GM19463 (cell line): ENCODE data around the gene PERM1.
"Not testable (repeated sequence)": the region's sequence is repeated elsewhere in the genome, so short reads cannot be mapped to it uniquely, and the experiment has no call there.

ENCODE experiments used
- ATAC-seq: cut with Tn5 transposase; IDR thresholded peaks from one replicate; pipeline ENCODE4 v1.9.1; 2021; ENCODE audit warnings: mild to moderate bottlenecking, moderate library complexity; ENCODE audit not compliant: unreplicated experiment

PERM1 gene

GRCh38 chr1:998995-999724 is 17.3 kb upstream of the PERM1 start:
- ATAC-seq: no peak

DNA sequence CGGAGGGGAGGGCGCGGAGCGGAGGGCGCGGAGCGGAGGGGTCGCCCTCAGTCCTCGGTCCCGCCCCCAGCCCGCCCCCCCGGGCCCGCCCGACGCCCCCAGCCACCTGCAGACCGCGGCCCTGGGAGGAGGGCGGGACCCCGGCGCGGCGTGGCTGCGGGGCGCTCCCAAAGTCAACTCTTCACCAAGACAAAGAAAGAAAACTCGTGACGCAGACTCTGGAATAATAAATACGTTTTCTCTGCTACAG is 16.8 kb upstream of the PERM1 start:
- ATAC-seq: no peak

GRCh38 chr1:997993-998744 is 16.3 kb upstream of the PERM1 start:
- no peak for ATAC-seq

GRCh38 chr1:997713-997992 is 15.8 kb upstream of the PERM1 start:
- ATAC-seq: no peak

DNA sequence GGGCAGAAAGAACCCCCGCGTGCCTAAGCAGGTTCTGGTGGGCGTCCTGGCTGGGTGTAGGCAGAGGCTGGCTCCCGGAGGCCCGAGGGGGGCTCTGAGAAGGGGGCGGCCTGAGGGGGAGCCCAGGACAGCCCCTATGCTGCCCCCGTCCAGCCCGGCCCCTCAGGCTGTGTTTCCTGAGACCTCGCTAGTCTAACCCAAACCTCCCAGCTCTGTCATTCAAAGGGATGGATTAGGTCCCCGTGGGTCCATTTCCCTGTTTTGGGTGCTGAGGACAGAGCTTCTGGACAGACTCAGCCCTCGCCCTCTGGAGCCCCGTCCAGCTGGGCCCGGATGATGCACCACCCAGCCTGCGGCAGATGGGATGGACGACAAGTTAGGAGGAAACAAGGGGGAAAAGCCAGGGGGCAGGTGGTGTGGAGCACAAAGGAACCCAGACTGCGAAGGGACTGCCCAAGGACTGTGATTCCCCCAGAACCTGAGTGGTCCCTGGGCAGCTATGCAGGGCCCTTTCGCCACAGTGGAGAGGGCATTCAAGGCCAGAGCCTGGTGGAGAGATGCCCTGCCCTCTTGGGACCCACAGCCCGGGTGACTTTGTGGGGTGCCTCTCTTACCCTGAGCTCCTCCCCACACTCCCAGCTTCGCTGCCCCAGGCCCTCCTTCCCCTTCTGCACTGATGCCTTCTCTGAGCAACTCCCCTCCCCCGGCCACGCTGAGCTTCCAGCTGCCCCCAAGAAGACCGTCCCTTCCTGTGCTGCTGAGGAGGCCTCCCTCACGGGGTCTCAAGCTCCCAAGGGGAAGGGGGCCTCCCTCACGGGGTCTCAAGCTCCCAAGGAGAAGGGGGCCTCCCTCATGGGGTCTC is 15.2 kb upstream of the PERM1 start:
- ATAC-seq: no peak

DNA sequence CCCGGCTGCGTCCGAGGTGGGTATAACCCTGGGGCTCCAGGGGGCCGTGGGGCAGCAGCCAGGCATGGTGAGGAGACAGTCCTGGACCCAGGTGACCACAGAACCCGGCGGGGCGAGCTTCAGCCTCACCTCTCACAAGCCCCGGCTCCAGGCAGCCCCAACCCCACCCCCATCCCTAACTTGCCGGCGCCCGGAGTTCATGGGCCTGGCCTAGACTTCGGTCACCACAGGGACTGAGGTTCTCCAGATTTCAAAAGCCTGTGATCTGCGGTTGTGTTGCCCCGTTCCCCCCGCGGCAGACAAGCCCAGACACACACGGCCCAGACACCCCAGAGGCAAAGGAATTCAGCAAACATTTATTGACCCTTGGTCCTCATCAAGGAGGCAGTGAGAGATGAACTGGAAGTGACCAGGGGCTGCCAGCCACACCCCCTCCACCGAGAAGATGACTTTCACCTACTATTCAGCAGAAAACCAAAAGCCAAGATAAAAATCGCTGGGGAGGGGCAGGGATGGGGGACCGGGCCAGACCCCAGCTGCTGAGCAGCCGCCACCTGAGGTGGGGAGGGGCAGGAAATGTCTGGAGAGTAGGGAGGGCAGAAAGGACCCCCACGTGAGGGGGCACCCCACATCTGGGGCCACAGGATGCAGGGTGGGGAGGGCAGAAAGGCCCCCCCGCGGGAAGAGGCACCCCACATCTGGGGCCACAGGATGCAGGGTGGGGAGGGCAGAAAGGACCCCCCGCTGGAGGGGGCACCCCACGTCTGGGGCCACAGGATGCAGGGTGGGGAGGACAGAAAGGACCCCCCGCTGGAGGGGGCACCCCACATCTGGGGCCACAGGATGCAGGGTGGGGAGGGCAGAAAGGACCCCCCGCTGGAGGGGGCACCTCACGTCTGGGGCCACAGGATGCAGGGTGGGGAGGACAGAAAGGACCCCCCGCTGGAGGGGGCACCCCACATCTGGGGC is 14.1 kb upstream of the PERM1 start:
- no peak for ATAC-seq

DNA sequence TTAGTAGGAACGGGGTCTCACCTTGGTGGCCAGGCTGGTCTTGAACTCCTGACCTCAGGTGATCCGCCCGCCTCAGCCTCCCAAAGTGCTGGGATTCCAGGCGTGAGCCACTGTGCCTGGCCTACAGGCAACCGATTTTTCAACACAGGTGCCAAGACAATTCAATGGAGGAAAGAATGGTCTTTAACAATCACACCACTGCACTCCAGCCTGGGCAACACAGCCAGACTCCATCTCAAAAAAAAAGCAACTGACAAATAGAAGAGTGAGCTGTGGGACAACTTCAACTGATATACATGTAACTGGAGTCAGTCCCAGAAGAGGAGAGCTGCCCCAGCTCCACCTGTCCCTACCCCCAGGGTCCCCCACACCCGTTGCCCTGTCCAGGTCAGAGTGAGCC is 12.7 kb upstream of the PERM1 start:
- not testable (repeated sequence) for ATAC-seq

DNA sequence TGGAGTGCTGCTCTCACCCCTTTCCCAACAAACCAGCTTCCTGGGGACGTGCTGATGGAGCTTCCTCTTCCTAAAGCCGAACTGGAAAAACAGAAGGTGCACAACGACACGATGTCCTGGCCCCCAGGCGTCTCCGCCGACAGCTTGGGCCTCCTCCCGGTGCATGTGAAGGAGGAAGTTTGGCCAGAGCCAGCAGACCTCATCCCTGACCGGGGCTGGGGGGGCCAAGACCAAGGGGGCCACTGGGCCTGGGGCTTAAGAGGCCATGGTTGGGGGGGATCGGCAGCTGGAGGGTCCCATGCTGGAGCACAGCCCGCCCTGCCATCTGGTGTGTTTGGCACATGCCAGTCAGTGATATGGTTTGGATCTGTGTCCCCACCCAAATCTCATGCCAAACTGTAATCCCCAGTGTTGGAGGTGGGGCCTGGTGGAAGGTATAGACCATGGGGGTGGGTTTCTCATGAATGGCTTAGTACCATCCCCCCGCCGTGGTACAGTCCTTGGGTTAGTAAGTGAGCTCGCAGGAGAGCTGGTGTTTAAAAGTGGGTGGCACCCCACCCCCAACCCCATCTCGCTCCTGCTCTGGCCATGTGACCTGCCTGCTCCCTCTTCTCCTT is 11.6 kb upstream of the PERM1 start:
- no peak for ATAC-seq

DNA sequence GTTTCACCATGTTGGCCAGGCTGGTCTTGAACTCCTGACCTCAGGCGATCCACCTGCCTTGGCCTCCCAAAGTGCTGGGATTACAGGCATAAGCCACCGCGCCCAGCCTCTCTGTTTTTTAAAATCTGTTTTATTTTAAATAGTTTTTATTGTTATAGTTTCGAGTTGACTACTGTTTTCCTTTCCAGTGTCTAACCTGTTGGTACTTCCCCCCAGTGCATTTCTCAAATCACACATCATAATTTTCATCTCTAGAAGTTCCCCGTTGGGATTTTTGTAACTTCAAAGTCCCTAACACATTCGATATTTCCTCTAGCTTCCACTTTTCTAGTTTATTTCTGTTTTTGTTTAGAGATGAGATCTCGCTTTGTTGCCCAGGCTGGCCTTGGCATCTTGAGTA is 10.5 kb upstream of the PERM1 start:
- ATAC-seq: no peak

DNA sequence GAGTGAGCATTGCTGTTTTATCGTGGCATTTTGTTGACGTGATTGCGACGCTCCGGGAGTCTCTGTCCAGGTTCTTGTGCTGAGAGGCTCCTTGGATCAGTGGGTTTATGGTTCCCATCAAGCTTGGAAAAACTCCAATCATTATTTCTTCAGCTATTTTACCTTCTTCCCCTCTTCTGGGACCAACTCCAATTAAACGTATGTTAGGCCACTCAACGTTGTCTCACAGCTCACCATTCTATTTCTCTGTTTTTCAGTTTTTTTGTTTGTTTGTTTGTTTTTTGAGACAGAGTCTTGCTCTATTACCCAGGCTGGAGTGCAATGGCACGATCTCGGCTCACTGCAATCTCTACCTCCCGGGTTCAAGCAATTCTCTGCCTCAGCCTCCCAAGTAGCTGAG is 10.0 kb upstream of the PERM1 start:
- no peak for ATAC-seq

DNA sequence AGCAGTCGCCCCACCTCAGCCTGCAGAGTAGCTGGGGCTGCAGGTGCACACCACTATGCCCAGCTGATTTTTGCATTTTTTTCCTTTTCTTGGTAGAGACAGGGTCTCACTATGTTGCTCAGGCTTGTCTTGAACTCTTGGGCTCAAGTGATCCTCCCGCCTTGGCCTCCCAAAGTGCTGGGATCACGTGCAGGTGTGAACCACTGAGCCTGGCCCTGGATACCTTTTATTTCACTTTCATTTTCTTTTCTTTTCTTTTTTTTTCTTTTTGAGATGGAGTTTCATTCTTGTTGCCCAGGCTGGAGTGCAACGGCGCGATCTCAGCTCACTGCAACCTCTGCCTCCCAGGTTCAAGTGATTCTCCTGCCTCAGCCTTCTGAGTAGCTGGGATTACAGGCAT is 9.4 kb upstream of the PERM1 start:
- not testable (repeated sequence) for ATAC-seq

DNA sequence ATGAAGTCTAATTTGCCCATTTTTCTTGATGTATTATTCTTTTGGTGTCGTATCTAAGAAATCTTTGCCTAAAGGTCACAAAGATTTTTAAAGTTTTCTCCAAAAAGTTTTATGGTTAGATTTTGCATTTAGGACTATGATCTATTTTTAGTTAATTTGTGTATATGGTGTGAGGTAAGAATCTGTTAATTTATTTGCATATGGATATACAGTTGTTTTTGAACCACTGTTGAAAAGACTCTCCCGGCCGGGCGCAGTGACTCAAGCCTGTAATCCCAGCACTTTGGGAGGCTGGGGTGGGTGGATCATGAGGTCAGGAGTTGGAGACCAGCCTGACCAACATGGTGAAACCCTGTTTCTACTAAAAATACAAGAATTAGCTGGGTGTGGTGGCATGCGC is 6.2 kb upstream of the PERM1 start:
- not testable (repeated sequence) for ATAC-seq

DNA sequence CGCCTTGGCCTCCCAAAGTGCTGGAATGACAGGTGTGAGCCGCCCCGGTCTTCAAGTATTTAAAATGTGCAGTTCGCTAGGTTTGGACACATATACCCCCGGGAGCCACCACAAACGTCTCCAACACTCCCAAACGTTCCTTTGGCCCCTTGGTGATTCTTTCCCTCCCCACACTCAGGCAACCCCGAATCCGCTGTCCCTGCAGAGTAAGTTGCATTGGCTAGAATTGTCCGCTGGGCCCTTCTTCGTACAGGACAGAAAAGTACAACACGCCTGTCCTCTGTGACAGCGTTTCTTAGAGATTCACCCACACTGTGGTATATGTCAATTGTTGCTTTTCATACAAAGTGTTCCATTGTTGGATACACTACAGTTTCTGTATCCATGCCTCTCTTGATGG is 3.2 kb upstream of the PERM1 start:
- ATAC-seq: no peak

DNA sequence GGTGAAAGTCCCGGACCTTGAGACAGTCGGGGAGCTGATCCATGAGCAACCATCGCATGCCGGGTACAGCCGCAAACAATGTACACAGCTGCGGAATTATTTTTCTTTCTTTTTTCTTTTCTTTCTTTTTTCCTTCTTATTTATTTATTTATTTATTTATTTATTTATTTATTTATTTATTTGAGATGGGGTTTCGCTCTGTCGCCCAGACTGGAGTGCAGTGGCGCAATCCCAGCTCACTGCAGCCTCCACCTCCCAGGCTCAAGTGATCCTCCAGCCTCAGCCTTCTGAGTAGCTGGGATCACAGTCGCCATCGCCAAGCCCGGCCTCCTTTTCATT is 2.6 kb upstream of the PERM1 start:
- ATAC-seq: no peak

DNA sequence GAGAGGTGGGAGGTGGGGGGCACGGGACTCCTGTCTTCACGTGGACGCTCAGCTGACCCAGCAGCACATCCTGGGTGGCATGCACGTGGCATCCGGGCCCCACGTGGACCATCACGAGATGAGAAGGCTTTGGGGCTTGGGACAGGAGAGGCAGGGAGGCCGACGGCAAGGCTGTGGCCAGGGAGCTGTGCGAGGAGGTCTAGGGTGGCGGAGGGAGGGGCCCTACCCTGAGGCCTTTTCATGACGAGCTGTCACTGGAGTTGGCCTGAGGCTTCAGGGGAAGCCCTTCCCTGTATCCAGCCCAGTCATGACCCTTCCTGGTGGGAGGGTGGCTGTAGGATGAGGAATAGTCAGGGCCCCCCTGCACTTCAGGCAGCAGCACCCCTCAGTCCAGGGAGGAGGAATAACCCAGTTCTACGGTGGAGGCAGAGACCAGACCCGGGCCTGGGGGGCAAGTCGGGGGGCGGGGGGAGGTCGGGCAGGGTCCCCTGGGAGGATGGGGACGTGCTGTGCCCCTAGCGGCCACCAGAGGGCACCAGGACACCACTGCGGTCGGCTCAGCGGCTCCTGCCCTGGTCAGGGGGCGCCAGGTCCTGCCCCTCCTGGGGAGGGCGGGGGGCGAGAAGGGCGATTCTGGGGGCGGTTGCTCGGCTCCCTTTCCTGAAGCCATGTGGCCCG is 2.0 kb upstream of the PERM1 start:
- ATAC-seq: no peak

DNA sequence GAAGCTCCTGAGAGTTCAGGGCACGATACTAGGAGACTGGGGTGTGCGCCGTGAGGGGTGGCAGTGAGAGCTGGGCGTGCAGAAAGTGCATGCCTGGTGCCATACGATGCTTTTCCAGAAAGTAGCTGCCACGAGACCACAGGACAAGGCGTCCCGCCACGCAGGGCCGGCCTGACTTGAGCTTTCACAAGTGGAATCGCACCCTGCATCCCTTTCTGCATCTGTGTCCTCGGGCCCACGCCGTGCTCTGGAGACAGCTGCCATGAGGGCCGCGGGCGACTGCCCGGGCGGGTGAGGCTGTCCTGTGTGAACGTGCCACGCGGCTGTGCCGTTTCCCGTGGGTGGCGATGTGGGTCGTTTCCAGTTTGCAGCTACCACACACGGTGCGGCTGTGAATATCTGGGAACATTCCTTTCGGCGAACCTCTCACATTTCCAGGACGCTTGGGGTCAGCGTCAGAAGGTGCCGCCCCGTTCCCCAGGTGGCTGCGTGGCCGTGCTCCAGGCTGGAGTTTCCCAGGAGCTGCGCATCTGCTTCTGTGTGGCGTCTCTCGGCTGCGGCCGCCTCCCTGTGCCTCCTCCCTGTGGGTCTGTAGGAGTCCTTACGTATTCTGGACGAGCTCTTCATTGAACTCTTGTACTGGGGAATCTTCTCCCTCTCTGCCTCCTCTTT is 1.0 kb upstream of the PERM1 start:
- no peak for ATAC-seq

DNA sequence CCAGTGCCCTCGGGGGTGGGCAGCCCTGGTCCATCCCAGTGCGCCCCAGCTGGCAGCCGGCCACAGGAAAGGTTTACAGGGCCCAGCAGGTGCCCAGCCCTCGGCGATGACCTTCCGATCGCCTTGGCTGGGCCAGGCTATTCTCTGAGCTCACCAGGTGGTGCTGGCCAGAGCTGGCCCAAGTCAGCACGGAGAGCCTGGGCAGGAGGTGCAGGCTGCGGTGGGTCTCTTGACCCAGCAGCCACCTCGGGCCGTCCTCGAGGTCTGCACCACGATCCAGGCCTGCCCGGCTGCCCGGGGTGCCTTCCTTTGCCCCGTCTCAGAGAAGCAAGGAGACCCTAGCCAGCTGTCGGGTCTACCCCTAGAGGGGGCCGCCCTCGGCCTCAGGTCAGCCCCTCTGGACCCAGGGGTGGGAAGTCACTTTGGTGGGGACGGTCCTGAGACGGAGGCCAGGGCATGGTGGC is 370 bp downstream of the PERM1 start:
- ATAC-seq: no peak

DNA sequence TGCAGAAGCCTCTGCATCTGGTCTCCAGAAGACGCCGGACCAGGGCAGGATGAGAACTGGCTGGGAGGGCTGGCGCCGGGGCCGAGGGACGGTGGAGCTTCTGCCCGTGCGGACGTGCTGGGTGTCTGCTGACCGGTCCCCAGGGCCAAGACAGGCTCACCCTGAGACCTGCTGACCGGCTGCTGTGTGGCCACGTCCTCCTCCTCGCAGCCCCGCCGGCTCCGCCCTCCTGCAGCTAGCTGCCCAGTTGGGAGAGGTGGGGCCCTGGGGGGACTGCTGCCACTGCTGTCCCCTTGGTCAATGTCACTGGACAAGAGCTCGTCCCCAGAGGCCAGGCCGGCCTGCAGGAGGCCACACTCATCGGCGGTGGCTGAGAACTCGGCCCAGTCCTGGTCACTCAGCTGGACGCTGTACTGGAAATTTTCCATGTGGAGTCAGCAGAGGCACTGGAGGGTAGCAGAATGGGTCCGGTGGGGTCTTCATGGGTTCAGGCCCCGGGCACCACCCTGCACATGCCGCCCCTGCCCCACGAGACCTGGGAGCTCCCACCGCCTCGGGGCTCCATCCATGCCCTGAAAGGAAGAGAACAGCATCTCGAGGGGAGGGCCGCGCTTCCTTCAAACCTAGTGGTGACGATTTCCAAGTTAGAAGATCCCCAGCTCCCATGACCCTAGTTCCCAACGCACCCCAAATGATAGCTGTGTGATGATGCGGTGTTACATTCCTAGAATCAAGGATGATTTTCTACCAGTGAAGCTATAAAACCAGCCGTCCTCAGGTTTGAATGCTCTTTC is 1.1 kb downstream of the PERM1 start:
- ATAC-seq: no peak

DNA sequence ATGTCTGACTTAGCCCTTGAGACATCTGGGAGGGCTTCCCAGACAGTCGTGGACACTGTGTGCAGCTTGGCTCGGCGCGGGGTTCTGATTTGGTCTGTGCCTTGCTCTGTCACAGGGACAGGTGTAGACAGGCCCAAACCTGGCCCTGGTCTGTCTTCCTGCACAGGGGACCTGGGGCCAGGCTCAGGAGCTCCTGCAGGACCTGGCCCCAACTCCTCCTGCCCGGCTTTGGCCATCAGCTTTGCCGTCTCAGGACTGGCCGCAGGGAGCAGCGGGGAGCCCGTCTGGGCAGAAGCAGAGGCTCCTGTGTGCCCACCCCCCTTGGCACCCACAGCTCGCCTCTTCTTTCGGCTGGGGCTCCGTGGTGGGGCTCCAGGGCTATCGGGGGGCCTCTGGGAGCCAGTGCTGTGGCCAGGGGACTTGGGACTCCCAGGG is 1.7 kb downstream of the PERM1 start:
- no peak for ATAC-seq
